IPS-18c (cell line): ENCODE results near the gene ZFP69.
"Not testable (repeated sequence)": the region's sequence is repeated elsewhere in the genome, so short reads cannot be mapped to it uniquely, and the experiment has no call there.

Source experiments
- H3K4me3 ChIP-seq: 2 replicates; pipeline ENCODE4 v1.7.0; 2013; ENCODE audit warnings: low read depth, mild to moderate bottlenecking, low read length, moderate library complexity; ENCODE audit not compliant: insufficient read depth
- H3K9me3 ChIP-seq: one replicate; pipeline ENCODE4 v1.6.1; 2013; ENCODE audit warnings: mild to moderate bottlenecking, low read length, moderate library complexity; ENCODE audit not compliant: control insufficient read depth, insufficient read depth

The ZFP69 gene

GRCh38 chr1:40479156-40479555, 2.1 kb downstream of the ZFP69 start:
- no peaks in the 10 kb centered on the region for H3K9me3 ChIP-seq
- H3K4me3 ChIP-seq = no peak overlapping the region

GRCh38 chr1:40495315-40495903, 18.3 kb downstream of the ZFP69 start:
- Histone ChIP-seq H3K4me3 (no peak overlapping the region), H3K9me3 (peaks cover 8% of the 10 kb centered on the region)

GRCh38 chr1:40502651-40503050, 25.6 kb downstream of the ZFP69 start:
- H3K9me3 ChIP-seq = not testable (repeated sequence)

GRCh38 chr1:40507973-40508372, 30.9 kb downstream of the ZFP69 start:
- peak overlapping the region; percentile 77 for H3K4me3 ChIP-seq
- H3K9me3 ChIP-seq = no peaks in the 10 kb centered on the region

More at GRCh38 chr1:40502651-40503050, 25.6 kb downstream of the ZFP69 start:
- H3K4me3 ChIP-seq = not testable (repeated sequence)

GRCh38 chr1:40508375-40509341, 31.6 kb downstream of the ZFP69 start, which contains the start of gene EXO5:
TSS of gene EXO5 (plus strand) at chr1:40508767. CDS start at chr1:40514545, 5,778 bp downstream.
- no peaks in the 10 kb centered on the region for H3K9me3 ChIP-seq
- peak within 1 kb of the TSS; percentile 77 for H3K4me3 ChIP-seq

- no peaks in the 10 kb centered on the region for H3K9me3 ChIP-seq
- H3K4me3 ChIP-seq = no peak overlapping the region
Measured at GRCh38 chr1:40519517-40519916, 42.4 kb downstream of the ZFP69 start.

GRCh38 chr1:40530735-40531380, 53.8 kb downstream of the ZFP69 start:
- no peaks in the 10 kb centered on the region for H3K9me3 ChIP-seq
- H3K4me3 ChIP-seq = peak overlapping the region; percentile 57

- H3K4me3 ChIP-seq = peak within 1 kb of the TSS; percentile 57
- H3K9me3 ChIP-seq = no peaks in the 10 kb centered on the region
Measured at GRCh38 chr1:40531381-40532061, 54.4 kb downstream of the ZFP69 start, which contains the start of gene ZNF684. TSS of gene ZNF684 (plus strand) at chr1:40531637. CDS start at chr1:40533167, 1,530 bp downstream.

GRCh38 chr1:40532062-40532389, 54.9 kb downstream of the ZFP69 start:
- peak overlapping the region; percentile 57 for H3K4me3 ChIP-seq
- H3K9me3 ChIP-seq = no peaks in the 10 kb centered on the region

GRCh38 chr1:40532844-40533424, 55.8 kb downstream of the ZFP69 start:
- Histone ChIP-seq H3K9me3 (no peaks in the 10 kb centered on the region), H3K4me3 (no peak overlapping the region)

- Histone ChIP-seq H3K9me3 (no peaks in the 10 kb centered on the region), H3K4me3 (no peak overlapping the region)
Measured at GRCh38 chr1:40534589-40534988, 57.5 kb downstream of the ZFP69 start.

GRCh38 chr1:40535732-40536131, 58.6 kb downstream of the ZFP69 start:
- Histone ChIP-seq H3K4me3 (no peak overlapping the region), H3K9me3 (no peaks in the 10 kb centered on the region)

- no peaks in the 10 kb centered on the region for H3K9me3 ChIP-seq
Measured at GRCh38 chr1:40539338-40539737, 62.2 kb downstream of the ZFP69 start.

More at GRCh38 chr1:40539338-40539737, 62.2 kb downstream of the ZFP69 start:
- no peak overlapping the region for H3K4me3 ChIP-seq
